GM18861 (cell line): Measurements from ENCODE around the gene CDH2.

Experiments used
- ATAC-seq: cut with Tn5 transposase; IDR thresholded peaks from one replicate; pipeline ENCODE4 v1.9.1; 2021; ENCODE audit not compliant: unreplicated experiment

The CDH2 gene

GRCh38 chr18:28002841-28003240, 174.1 kb downstream of the CDH2 start:
- ATAC-seq = no peak

- ATAC-seq = no peak
These were observed 180.1 kb downstream of the CDH2 start for GRCh38 chr18:27996801-27997272.

GRCh38 chr18:27995770-27996502, 181.0 kb downstream of the CDH2 start:
- ATAC-seq = no peak

- no peak for ATAC-seq
These were observed 182.4 kb downstream of the CDH2 start for GRCh38 chr18:27994571-27994970.

GRCh38 chr18:27991391-27991790, 185.5 kb downstream of the CDH2 start:
- no peak for ATAC-seq

GRCh38 chr18:27985832-27986231, 191.1 kb downstream of the CDH2 start:
- no peak for ATAC-seq

- no peak for ATAC-seq
These were observed 193.2 kb downstream of the CDH2 start for GRCh38 chr18:27983780-27984179.

GRCh38 chr18:27976806-27977408, 200.0 kb downstream of the CDH2 start:
- ATAC-seq = no peak

- no peak for ATAC-seq
These were observed 206.6 kb downstream of the CDH2 start for GRCh38 chr18:27970321-27970720.

GRCh38 chr18:27969206-27969605, 207.7 kb downstream of the CDH2 start:
- ATAC-seq = no peak

GRCh38 chr18:27967913-27968824, 208.8 kb downstream of the CDH2 start:
- no peak for ATAC-seq

- no peak for ATAC-seq
These were observed 210.0 kb downstream of the CDH2 start for GRCh38 chr18:27966881-27967280.

- no peak for ATAC-seq
These were observed 212.1 kb downstream of the CDH2 start for GRCh38 chr18:27964811-27965210.

GRCh38 chr18:27959101-27959500, 217.8 kb downstream of the CDH2 start:
- no peak for ATAC-seq

GRCh38 chr18:27956001-27956640, 220.8 kb downstream of the CDH2 start:
- ATAC-seq = no peak

- no peak for ATAC-seq
These were observed 222.7 kb downstream of the CDH2 start for GRCh38 chr18:27954226-27954625.

- no peak for ATAC-seq
These were observed 224.2 kb downstream of the CDH2 start for GRCh38 chr18:27952741-27953140.

- ATAC-seq = no peak
These were observed 226.2 kb downstream of the CDH2 start for GRCh38 chr18:27950648-27951228.

GRCh38 chr18:27948986-27949385, 227.9 kb downstream of the CDH2 start:
- no peak for ATAC-seq

- no peak for ATAC-seq
These were observed 234.2 kb downstream of the CDH2 start for GRCh38 chr18:27942706-27943105.

- no peak for ATAC-seq
These were observed 245.4 kb downstream of the CDH2 start for GRCh38 chr18:27931535-27931934.
